Thoracic aorta (tissue), 2 donors: ENCODE results near the gene IFT122. TPM values are rescaled to one million over a fixed set of nuclear protein-coding genes. Genes with fewer than 3 reads are reported as not detected.

Source experiments
- ATAC-seq: fragments of 150-250 bp; one replicate; pipeline ENCODE4 v1.8.0; 2017; ENCODE audit warnings: low read depth; ENCODE audit not compliant: insufficient number of reproducible peaks, low FRiP score
- DNase-seq: peaks from one replicate; pipeline ENCODE4 v3.0.0-alpha.2; 2020; ENCODE audit warnings: low spot score
- H3K27ac ChIP-seq, 2 donors: fragments of 200-600 bp; sonication (generic); 1 replicate in 1 of 2; 2 replicates in 1 of 2; pipeline ENCODE4 v1.5.1; 2016; ENCODE audit warnings: mild to moderate bottlenecking in 2 of 2, moderate library complexity in 2 of 2
- H3K27me3 ChIP-seq: fragments of 200-600 bp; sonication (generic); replicated peaks from 2 replicates; pipeline ENCODE4 v1.6.0; 2016; ENCODE audit warnings: mild to moderate bottlenecking; ENCODE audit not compliant: insufficient read depth
- H3K36me3 ChIP-seq: fragments of 200-600 bp; sonication (generic); one replicate; pipeline ENCODE4 v1.5.1; 2016
- H3K4me1 ChIP-seq, 2 donors: fragments of 200-600 bp; sonication (generic); 1 replicate in 1 of 2; 2 replicates in 1 of 2; pipeline versions ENCODE4 v1.5.1 to v1.6.0; 2016; ENCODE audit warnings: low read depth in 2 of 2, mild to moderate bottlenecking in 1 of 2; ENCODE audit not compliant: control insufficient read depth in 1 of 2
- H3K4me3 ChIP-seq: fragments of 200-600 bp; sonication (generic); 2 replicates; pipeline ENCODE4 v1.5.1; 2016; ENCODE audit warnings: mild to moderate bottlenecking
- H3K9me3 ChIP-seq: fragments of 200-600 bp; sonication (generic); 2 replicates; pipeline ENCODE4 v1.5.1; 2016
- CTCF ChIP-seq: fragments of 200-600 bp; sonication (generic); IDR thresholded peaks from one replicate; pipeline ENCODE4 v1.5.1; 2019; ENCODE audit warnings: antibody characterized with exemption
- total RNA-seq, 2 donors: library from RNA; depleted of rRNA; stranded (reverse); fragments of >200 nt; gene quantifications; one replicate each; pipeline versions ENCODE4 v1.1.0 to v1.2.3, GENCODE V29; 2016

The IFT122 gene
- total RNA-seq, 2 donors from 2014 or later: 50.1 to 61.9 TPM

GRCh38 chr3:129448186-129448895, 8.3 kb downstream of the IFT122 start:
- no peaks in the 10 kb centered on the region for H3K9me3 ChIP-seq
- TF ChIP-seq CTCF: no peak
- H3K27me3 ChIP-seq: no peaks in the 10 kb centered on the region
- H3K36me3 ChIP-seq: peaks cover 7% of the 10 kb centered on the region
- no peak for ATAC-seq
- no peak overlapping the region for H3K27ac ChIP-seq
- no peak overlapping the region for H3K4me3 ChIP-seq
- peaks cover 9 to 26% of the 10 kb centered on the region in 2 donors for H3K4me1 ChIP-seq
- no peak for DNase-seq

DNA sequence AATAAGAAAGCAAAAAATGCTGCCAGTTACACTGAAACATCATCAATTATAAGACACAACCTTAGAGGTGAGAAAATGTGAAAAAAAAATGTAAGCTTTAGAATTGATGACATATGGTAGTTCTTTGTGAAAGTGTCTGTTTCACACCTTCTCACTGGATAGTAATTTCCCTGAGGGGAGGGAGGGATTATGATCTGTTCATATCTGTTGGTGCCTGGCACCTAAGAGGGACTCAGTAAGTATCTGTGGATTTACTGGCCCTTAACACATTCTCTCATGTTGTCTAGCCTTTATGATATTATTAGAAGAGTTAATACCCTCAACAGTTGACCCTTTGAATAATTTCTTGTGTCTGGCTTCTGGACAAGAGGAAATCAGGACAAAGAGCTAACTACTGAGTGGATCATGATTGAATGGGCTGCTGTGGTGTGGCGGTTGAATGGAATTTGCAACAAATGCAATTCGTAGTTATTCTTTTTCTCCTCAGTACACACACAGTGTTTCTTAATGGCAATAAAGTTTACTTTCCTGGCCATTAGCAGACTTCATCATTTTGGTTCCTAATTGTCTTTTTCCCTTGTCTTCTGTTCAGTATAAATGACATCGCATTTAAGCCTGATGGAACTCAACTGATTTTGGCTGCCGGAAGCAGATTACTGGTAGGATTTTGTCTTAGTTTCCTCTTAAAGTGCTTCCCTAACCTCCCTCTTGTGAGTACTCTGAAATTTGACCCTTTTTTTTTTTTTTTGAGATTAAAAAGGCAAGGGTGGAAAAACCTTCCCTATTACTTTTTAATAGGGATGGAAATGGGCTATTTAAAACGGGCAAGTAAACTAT, 9.5 kb downstream of the IFT122 start:
- DNase-seq (no peak), ATAC-seq (no peak)
- peaks cover 7% of the 10 kb centered on the region for H3K36me3 ChIP-seq
- TF ChIP-seq CTCF: no peak
- H3K4me1 ChIP-seq: peaks cover 9 to 17% of the 10 kb centered on the region in 2 donors
- no peak overlapping the region for H3K4me3 ChIP-seq
- peak overlapping the region in 1 of 2 donors; percentile 4 for H3K27ac ChIP-seq
- no peaks in the 10 kb centered on the region for H3K9me3 ChIP-seq
- H3K27me3 ChIP-seq: no peaks in the 10 kb centered on the region

DNA sequence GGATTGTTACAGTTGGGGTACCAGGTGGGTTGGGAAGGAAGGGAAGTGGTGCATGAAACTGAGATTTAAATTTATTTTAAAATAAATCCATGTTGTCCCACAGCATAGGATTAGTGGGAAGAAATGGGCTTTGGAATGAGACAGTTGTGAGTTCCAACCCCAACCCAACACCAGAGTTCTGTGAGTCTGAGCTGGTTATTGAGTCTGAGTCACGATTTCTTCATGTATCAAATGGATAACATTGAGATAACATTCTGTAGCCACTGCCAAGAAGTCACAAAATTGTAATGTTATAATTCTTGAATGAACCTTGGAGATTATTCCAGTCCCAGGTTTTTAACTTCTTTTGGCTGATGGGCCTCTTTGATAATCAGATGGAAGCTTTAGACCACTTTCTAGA, 13.7 kb downstream of the IFT122 start:
- Histone ChIP-seq H3K27ac (no peak overlapping the region), H3K4me3 (no peak overlapping the region), H3K4me1 (peaks cover 9 to 11% of the 10 kb centered on the region in 2 donors), H3K9me3 (no peaks in the 10 kb centered on the region), H3K36me3 (peaks cover 11% of the 10 kb centered on the region), H3K27me3 (no peaks in the 10 kb centered on the region)
- no peak for TF ChIP-seq CTCF
- ATAC-seq (no peak), DNase-seq (no peak)

- Histone ChIP-seq H3K36me3 (peaks cover 4% of the 10 kb centered on the region), H3K4me3 (no peak overlapping the region), H3K4me1 (no peaks in the 10 kb centered on the region), H3K27ac (no peak overlapping the region), H3K9me3 (no peaks in the 10 kb centered on the region), H3K27me3 (no peaks in the 10 kb centered on the region)
- ATAC-seq (no peak), DNase-seq (no peak)
- no peak for TF ChIP-seq CTCF
Measured at GRCh38 chr3:129460155-129460554, 20.1 kb downstream of the IFT122 start.

DNA sequence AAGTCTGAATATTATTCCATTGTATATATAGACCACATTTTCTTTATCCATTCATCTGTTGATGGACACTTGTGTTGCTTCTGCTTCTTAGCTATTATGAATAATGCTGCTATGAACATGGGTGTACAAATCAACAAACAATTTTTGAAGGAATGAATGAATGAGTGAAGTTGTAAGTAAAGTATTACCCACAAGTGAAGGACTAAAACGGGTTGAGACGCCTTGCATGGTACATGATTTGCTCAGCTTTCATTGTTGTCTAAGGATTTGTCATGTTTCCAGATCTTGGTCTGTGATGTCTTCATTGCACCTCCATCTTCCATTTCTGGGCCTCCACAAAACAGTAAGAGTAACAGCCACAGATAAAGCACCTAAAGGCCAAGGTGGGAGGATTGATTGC, 20.5 kb downstream of the IFT122 start:
- peaks cover 4% of the 10 kb centered on the region for H3K36me3 ChIP-seq
- no peaks in the 10 kb centered on the region for H3K9me3 ChIP-seq

More for the DNA sequence above, 20.5 kb downstream of the IFT122 start:
- no peak for ATAC-seq
- Histone ChIP-seq H3K4me3 (no peak overlapping the region), H3K27ac (no peak overlapping the region), H3K27me3 (no peaks in the 10 kb centered on the region), H3K4me1 (no peaks in the 10 kb centered on the region)
- no peak for TF ChIP-seq CTCF
- no peak for DNase-seq
